Stimulated activated CD8-positive, alpha-beta memory T cell treated with anti-CD3 and anti-CD28 coated beads, Interleukin-4, amount 100 ng/mL, for 4 hours (primary cell): ENCODE data around the gene FAM193B.
A peak's percentile ranks its signal among the peaks of the same experiment; 100 is the strongest.
"Not testable (repeated sequence)": the region's sequence is repeated elsewhere in the genome, so short reads cannot be mapped to it uniquely, and the experiment has no call there.

Source experiments
- DNase-seq, 2 donors: peaks; one replicate each; pipeline ENCODE4 v3.0.0-alpha.2; 2020; ENCODE audit warnings: low read depth in 2 of 2, low spot score in 1 of 2

FAM193B gene

DNA sequence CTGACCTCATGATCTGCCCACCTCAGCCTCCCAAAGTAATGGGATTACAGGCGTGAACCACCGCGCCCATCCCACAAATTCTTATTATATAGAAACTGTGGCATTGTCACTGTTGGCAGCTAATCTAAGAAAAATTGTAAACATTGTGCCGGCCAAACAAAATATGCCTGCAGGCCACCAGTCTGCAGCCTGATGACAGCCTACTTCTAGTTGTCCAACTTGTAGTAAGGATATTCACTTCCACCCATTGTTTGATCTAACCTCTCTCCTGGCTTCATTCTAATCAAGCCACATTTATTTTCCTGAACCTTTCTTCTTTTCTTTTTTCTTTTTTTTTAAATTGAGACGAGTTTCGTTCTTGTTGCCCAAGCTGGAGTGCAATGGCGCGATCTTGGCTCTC is 24.0 kb upstream of the FAM193B start:
- no peak for DNase-seq

- no peak for DNase-seq
Measured at GRCh38 chr5:177576169-177576568, 21.8 kb upstream of the FAM193B start.

- DNase-seq = no peak
Measured at GRCh38 chr5:177575488-177575887, 21.1 kb upstream of the FAM193B start.

DNA sequence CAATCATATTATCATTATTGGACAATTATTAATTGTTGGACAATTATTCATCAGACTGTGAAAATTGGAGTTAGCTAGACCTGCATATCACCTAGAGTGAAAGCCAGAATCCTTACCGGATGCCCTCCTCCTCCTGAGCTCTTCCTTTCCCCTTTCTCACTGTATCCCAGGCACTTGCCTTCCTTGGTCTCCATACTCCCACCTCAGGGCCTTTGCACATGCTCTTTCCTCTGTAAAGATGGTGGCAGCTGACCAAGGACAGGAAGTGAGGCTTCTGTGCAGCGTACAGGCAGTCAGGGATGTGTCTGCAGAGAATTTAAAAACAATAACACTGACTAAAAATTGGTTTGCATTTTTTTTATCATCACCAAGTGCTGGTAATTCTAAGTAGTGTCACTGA is 15.5 kb upstream of the FAM193B start:
- no peak for DNase-seq

GRCh38 chr5:177568326-177568725 is 14.0 kb upstream of the FAM193B start:
- DNase-seq = no peak

GRCh38 chr5:177565046-177565445 is 10.7 kb upstream of the FAM193B start:
- DNase-seq = no peak

- not testable (repeated sequence) for DNase-seq
Measured at GRCh38 chr5:177559446-177559941, 5.1 kb upstream of the FAM193B start.

DNA sequence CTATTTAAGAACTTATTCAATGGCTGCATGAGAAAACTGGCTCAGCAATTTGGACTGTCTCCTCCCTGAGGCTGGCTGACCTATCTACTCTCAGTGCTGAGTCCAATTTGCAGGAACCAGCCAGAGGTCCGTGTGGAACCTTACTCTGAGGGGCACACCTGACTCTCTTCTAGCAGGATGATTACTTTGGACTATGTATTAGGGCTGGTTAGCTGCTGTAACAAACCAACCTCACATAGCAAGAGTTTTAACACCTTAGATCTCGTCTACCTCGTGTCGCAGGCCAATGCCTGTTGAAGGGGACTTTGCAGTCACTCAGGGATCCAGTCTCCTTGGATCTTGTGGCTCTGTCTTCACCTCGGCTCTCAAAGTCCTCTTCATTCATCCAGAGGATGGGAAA is 3.4 kb upstream of the FAM193B start:
- DNase-seq = no peak

- DNase-seq = no peak
Measured at GRCh38 chr5:177557041-177557647, 2.8 kb upstream of the FAM193B start.

DNA sequence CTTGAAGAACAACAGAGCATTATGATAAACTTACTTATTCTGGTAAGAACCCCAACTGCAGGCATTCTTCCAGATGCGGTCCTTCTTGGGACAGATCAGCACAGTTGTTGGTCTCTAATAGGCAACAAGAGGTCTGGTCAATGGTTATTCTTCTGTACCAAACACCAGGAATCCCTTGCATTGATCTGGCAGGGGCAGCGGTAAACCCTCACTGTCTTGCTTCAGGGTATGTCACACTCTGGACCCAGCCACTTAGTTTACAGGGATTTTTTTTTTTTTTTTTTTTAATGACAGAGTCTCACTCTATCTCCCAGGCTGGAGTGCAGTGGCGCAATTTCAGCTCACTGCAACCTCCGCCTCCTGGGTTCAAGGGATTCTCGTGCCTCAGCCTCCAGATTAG is 1.3 kb upstream of the FAM193B start:
- DNase-seq = no peak

- no peak for DNase-seq
Measured at GRCh38 chr5:177555228-177555627, 865 bp upstream of the FAM193B start.

DNA sequence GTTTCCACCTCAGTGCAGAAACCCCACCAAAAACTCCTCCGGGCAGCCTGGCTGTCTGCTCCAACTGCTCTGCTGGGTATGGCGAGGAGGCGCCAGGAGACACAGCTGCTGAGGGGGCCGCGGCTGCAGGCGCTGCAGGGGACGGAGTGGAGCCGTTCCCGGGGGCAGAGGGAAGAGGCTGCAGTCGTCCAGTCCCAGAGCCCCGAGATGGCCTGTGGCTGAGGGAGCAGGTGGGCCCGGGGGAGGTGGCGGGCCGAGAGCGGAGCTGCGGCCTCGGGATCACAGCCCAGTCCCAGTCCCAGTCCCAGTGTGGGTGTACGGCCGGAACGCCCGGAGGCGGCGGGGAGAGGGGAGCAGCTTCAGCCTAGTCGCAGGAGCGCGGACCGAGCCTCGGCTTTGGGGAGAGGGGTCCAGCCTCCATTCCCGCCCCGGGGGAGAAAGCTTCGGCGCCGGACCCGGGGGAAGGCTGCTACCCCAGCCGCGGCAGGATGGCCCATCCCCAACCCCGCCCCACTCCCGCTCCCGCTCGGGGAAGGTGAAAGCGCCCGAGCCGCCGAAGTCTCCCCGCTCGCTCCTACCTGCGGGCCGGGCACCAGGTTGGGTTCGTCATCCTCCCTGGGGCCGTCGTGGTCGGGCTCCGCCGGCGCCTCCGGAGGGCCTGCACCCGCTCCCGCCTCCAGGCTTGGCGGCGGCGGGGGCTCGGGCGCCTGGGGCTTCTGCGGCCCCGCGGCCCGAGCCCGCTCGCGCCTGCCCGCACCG is 513 bp downstream of the FAM193B start:
- DNase-seq = peak; percentile 14

- DNase-seq = no peak
Measured at GRCh38 chr5:177552839-177553455, 1.4 kb downstream of the FAM193B start.

DNA sequence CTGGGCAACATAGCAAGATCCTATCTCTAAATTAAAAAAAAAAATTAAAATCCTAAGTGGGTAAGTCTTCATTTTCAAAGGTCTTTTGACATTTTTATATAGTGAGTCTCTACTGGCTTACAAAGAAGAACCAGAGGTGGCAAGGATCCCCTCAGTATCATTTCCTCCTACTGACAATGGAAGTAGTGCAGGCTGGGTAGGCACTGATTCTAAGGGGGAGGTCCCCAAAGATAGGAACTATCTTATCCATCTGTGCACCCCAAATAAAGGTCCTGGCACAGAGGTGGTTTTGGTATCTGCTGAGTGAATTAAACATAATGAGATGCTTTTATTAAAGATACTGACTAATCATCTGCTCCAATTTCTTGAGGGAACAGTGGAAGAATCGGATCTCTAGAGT is 4.2 kb downstream of the FAM193B start:
- DNase-seq = no peak

DNA sequence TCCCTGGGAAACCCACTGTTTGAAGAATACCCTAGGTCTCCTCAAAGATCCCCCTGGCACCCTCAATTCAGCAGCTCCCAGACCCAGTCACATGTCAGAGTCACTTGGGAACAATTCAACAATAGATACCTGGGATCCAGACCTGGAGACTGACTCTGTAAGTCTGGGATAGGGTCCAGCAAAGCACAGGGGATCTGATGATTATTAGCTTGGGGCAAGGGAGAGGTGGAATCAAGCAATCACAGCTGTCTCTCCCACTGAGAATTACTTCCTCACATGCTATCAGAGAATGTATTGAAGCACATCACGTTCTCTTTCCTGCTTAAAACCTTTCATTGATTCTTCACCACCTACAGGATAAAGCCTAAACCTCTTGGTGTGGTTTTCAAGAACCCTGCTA is 5.9 kb downstream of the FAM193B start:
- DNase-seq = no peak

DNA sequence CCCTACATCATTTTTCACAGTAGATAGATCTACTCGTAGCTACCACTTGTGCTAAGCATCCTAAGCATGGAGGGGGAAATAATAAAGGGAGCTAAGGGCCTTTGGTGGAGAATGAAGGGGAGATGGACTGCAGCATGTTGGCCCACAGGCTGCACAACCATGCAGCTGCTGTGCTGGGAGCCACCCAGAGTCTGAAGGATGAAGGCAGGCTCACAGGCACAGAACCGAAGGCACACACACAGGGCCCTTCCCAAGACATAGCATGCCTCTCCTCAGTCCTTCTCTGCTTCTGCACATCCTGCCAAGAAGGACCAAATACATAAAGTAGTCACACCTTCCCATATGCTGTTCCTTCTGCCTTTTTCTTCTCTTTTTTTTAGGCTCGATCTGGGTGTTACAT is 6.6 kb downstream of the FAM193B start:
- DNase-seq = no peak

- no peak for DNase-seq
Measured at GRCh38 chr5:177546258-177546741, 8.1 kb downstream of the FAM193B start.

- no peak for DNase-seq
Measured at GRCh38 chr5:177545487-177546257, 8.7 kb downstream of the FAM193B start.

DNA sequence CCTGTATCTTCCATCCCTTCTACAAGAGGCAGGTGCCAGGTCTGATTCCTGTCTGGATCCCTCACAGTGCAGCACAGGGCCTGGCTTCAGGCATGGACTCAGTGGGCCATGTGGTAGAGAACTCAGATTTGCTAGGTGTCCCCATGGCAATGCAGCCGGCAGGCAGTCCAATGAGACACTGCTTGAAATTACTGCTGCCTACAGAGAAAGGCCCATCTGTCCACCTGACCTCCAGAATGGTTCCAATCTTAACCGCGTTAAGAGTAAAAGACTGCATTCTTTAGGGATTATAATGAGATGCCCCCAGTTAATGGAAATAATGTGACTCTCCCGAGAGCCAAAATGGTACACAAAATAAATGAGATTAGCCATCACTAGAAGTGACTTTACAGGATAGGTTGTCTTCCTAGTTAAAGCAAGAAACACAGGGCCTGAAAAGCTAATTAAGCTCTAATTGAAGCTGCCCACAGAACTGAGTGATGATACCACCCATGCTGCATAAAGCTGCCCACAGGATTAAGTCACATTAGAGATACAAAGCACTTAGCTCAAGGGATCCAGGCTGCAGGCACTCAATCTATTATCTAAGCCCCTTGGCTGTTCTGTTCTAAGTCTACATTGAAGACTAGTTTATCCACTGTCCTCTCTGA is 11.4 kb downstream of the FAM193B start:
- no peak for DNase-seq

GRCh38 chr5:177540438-177540837 is 13.9 kb downstream of the FAM193B start:
- no peak for DNase-seq

DNA sequence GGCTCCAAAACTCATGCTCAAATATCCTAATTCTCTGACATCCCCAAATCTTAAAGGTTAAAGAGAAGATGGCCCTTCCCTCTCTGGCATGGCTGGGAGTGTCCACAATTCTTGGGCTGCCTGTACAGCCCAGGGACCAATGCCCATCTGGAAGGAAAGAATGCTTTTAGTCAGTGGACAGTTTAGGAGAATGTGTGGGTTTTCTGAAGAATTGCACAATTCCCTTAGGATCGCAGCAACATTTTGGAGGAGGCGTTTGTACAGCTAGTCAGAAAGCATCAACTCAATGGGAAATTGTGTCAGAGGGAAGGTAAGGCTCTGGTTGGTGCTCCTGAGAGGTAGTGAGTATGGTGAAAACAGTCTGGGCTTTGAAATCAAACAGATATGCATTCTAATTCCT is 15.0 kb downstream of the FAM193B start:
- no peak for DNase-seq
